Measurements from ENCODE around the gene SOHLH1. TPM values are rescaled to one million over a fixed set of nuclear protein-coding genes. Genes with fewer than 3 reads are reported as not detected.
A peak's percentile ranks its signal among the peaks of the same experiment; 100 is the strongest.

Gene SOHLH1
- total and polyA plus RNA-seq, 2 experiments from 2014 or later = not detected

DNA sequence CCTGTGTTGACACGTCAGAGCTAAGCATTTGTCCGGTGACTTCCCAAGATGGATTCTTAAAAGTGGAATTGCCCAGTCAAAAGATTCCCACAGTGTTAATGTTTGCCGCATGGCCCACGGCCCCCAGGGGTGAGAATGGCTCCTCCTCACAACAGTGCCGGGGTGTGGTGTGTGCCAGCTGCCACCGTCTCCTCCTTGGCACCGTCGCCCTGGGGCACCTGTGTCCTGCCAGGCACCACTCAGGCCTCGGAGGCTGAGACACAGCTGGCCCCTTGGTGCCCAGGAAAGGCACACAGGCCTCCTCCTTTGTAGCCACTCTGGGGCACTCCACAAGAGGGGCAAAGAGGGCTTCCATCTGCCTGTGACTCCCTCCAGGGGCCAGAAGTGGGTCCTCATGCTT lies 7.0 kb upstream of the SOHLH1 start:
- peaks cover 3% of the 10 kb centered on the region for H3K4me1 ChIP-seq (ENCODE audit: low read depth)
- H3K27me3 ChIP-seq = peaks cover 65% of the 10 kb centered on the region
- DNase-seq (ENCODE audit: low read depth in 1 of 2, low spot score in 1 of 2) = no peak
- H3K9me3 ChIP-seq (ENCODE audit: low read depth) = no peaks in the 10 kb centered on the region
- TF ChIP-seq, protein P1, sequence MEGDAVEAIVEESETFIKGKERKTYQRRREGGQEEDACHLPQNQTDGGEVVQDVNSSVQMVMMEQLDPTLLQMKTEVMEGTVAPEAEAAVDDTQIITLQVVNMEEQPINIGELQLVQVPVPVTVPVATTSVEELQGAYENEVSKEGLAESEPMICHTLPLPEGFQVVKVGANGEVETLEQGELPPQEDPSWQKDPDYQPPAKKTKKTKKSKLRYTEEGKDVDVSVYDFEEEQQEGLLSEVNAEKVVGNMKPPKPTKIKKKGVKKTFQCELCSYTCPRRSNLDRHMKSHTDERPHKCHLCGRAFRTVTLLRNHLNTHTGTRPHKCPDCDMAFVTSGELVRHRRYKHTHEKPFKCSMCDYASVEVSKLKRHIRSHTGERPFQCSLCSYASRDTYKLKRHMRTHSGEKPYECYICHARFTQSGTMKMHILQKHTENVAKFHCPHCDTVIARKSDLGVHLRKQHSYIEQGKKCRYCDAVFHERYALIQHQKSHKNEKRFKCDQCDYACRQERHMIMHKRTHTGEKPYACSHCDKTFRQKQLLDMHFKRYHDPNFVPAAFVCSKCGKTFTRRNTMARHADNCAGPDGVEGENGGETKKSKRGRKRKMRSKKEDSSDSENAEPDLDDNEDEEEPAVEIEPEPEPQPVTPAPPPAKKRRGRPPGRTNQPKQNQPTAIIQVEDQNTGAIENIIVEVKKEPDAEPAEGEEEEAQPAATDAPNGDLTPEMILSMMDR (IDR thresholded peaks at IDR 0.05; ENCODE audit: low read depth, low read length) = no peak
- no peak overlapping the region for H3K4me3 ChIP-seq
- H3K36me3 ChIP-seq = no peaks in the 10 kb centered on the region
- H3K27ac ChIP-seq = no peak overlapping the region

DNA sequence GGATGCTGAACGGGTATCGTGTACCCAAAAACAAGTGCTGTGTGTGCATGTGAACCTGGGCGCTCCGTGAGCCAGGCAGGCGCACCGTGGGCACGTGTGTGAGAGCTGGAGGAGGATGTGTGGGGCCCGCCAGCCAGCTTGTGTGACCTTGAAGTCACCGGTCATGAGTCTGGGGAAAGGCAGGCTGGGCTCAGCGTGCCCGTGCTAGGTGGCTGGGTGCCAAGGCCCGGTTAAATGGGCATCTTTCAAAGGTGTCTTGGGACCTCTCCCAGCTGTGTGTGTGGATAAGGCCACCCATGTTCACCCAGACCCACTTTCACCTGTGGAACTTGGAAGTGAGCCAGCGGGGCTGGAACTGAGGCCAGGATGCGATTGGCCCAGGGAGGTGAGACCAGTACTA lies 6.1 kb upstream of the SOHLH1 start:
- peaks cover 3% of the 10 kb centered on the region for H3K4me1 ChIP-seq (ENCODE audit: low read depth)
- no peak overlapping the region for H3K27ac ChIP-seq

DNA sequence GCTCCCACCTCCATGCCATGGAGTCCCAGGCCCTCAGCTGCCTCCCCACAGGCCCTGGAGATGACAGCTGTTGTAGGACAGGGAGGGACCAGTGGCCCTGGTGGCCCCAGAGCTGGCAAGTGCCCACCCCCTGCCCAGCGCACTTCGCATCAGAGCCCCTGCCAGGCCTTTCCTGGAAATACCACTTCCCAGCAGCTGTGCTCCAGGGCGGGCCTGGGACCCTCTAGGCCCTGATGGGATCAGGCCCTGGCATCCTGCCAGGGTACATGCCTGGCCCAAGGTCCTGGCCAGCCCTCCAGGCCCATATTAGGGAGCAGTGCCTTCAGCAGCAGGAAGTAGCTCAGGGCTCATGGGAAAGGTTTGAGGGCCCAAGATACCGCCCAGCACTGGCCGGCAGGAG lies 5.2 kb upstream of the SOHLH1 start:
- Histone ChIP-seq H3K4me3 (no peak overlapping the region), H3K27me3 (peaks cover 58% of the 10 kb centered on the region), H3K36me3 (no peaks in the 10 kb centered on the region)

More for the DNA sequence above, 6.1 kb upstream of the SOHLH1 start:
- TF ChIP-seq, protein P1 (IDR thresholded peaks at IDR 0.05; ENCODE audit: low read depth, low read length) = no peak
- H3K4me3 ChIP-seq = no peak overlapping the region
- peaks cover 65% of the 10 kb centered on the region for H3K27me3 ChIP-seq
- H3K36me3 ChIP-seq = no peaks in the 10 kb centered on the region
- no peaks in the 10 kb centered on the region for H3K9me3 ChIP-seq (ENCODE audit: low read depth)
- no peak for DNase-seq (ENCODE audit: low read depth in 1 of 2, low spot score in 1 of 2)

DNA sequence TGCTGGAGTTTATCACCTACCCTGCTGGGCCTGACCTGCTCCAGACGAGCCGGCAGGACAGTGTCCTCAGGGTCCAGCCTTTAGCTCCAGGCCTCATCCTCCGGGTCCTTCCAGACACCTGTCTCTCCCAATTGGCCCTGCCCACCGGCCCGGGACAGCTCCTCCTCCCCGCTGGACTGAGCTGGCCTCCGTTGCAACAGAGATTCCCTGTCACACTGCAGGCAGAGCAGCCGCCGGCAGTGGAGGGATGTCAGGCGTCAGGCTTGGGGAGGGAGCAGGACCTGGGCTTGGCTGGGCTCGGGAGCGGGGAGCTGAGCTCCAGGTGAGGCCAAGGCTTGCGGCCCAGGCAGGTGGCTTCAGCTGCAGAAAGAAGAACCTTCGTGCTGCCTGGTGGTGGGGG lies 4.4 kb upstream of the SOHLH1 start:
- DNase-seq (ENCODE audit: low read depth in 1 of 2, low spot score in 1 of 2) = no peak
- TF ChIP-seq, protein P1 (IDR thresholded peaks at IDR 0.05; ENCODE audit: low read depth, low read length) = no peak

More for the DNA sequence above, 5.2 kb upstream of the SOHLH1 start:
- DNase-seq (ENCODE audit: low read depth in 1 of 2, low spot score in 1 of 2) = peak; percentile 15 to 75
- peaks cover 3% of the 10 kb centered on the region for H3K4me1 ChIP-seq (ENCODE audit: low read depth)
- no peaks in the 10 kb centered on the region for H3K9me3 ChIP-seq (ENCODE audit: low read depth)
- H3K27ac ChIP-seq = no peak overlapping the region
- TF ChIP-seq, protein P1 (IDR thresholded peaks at IDR 0.05; ENCODE audit: low read depth, low read length) = no peak

DNA sequence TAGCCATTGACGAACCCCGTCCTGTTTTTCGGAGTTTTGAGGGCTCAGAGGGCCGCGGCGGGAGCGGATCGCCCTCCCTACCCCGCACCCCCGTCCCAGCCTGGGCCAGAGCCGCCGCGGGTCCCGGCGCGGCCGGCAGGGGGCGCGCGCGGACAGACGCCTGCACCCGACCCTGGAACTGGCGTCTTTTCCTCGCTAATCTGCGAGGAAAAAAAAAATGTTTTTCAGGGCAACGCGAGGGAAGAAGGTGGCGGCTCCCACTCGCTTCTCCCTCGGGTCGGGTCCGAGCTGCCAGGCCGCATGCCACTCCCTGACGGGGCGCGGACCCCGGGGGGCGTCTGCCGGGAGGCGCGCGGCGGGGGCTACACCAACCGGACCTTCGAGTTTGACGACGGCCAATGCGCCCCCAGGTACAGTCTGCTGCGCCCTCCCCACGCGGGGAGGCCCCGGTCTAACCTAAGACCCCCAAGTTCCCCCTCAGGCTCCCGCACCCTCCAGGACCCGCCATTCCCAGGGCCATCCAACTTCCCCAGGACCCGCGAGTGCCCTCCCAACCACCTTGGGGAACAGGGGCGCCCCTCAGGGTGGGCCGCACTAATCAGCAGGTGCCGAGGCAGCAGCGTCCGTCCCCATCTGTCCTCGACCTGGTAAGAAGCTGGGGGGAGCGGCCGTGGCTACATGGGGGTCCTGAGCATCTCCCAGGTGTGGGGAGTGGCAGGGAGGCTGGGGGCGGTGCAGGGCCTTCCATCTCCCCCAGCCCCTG lies 2.9 kb upstream of the SOHLH1 start, which contains the start of gene KCNT1:
Gene KCNT1 (plus strand): TSS at position 227 of the 763 bp plus-strand sequence. CDS start 74 bp downstream, at position 301.
- TF ChIP-seq, protein P1 (IDR thresholded peaks at IDR 0.05; ENCODE audit: low read depth, low read length) = peak; percentile 88
- peaks cover 38% of the 10 kb centered on the region for H3K27me3 ChIP-seq
- H3K4me1 ChIP-seq (ENCODE audit: low read depth) = peaks cover 3% of the 10 kb centered on the region
- no peaks in the 10 kb centered on the region for H3K36me3 ChIP-seq
- H3K27ac ChIP-seq = no peak within 1 kb of the TSS
- no peaks in the 10 kb centered on the region for H3K9me3 ChIP-seq (ENCODE audit: low read depth)
- H3K4me3 ChIP-seq = peak within 1 kb of the TSS; percentile 29
- peak; percentile 55 to 69 for DNase-seq (ENCODE audit: low read depth in 1 of 2, low spot score in 1 of 2)

More for the DNA sequence above, 4.4 kb upstream of the SOHLH1 start:
- peaks cover 50% of the 10 kb centered on the region for H3K27me3 ChIP-seq
- H3K36me3 ChIP-seq = no peaks in the 10 kb centered on the region
- H3K4me1 ChIP-seq (ENCODE audit: low read depth) = peaks cover 3% of the 10 kb centered on the region
- H3K27ac ChIP-seq = no peak overlapping the region
- no peak overlapping the region for H3K4me3 ChIP-seq
- H3K9me3 ChIP-seq (ENCODE audit: low read depth) = no peaks in the 10 kb centered on the region

Measured in cardiac muscle cell (in vitro differentiated cells and primary cell).